HEK293 (cell line): ENCODE results near the gene MOCS3.
A peak's percentile ranks its signal among the peaks of the same experiment; 100 is the strongest.

Experiments
- CTCF ChIA-PET: fragments of 350-600 bp; formaldehyde crosslinking; extraction: SDS; loops from one replicate; lab custom pipeline; 2021; ENCODE audit warnings: antibody characterized with exemption; lab: Yijun Ruan, JAX
- POLR2A ChIA-PET: fragments of 300-600 bp; formaldehyde crosslinking; extraction: SDS; loops from one replicate; lab custom pipeline; 2020; ENCODE audit warnings: antibody characterized with exemption, inconsistent platforms; lab: Yijun Ruan, JAX
- H3K27ac ChIP-seq: fragments of 200-500 bp; sonication (Bioruptor generic); 2 replicates; pipeline ENCODE4 v1.5.1; 2014; ENCODE audit warnings: low read depth, low read length, control low read depth, inconsistent platforms; ENCODE audit errors: extremely low read depth
- H3K36me3 ChIP-seq, 2 experiments: fragments of 200-500 bp in 1 of 2; sonication (Bioruptor generic) in 1 of 2; 1 replicate in 1 of 2; 2 replicates in 1 of 2; pipeline ENCODE4 v1.5.1; 2014 to 2017; ENCODE audit warnings: inconsistent platforms in 2 of 2, low read length in 2 of 2; ENCODE audit not compliant: control insufficient read depth in 2 of 2, insufficient read depth in 1 of 2
- H3K4me1 ChIP-seq: fragments of 200-500 bp; sonication (Bioruptor generic); 2 replicates; pipeline ENCODE4 v1.5.1; 2014; ENCODE audit warnings: mild to moderate bottlenecking, low read length, inconsistent platforms; ENCODE audit not compliant: control insufficient read depth, insufficient read depth
- H3K4me3 ChIP-seq: 2 replicates; pipeline ENCODE4 v1.5.1; 2011; ENCODE audit warnings: low read depth, mild to moderate bottlenecking, control low read depth, low read length, moderate library complexity
- H3K9me3 ChIP-seq: fragments of 200-500 bp; sonication (Bioruptor generic); 2 replicates; pipeline ENCODE4 v1.5.1; 2014; ENCODE audit warnings: low read depth, low read length, inconsistent platforms; ENCODE audit not compliant: control insufficient read depth, insufficient read depth
- CTCF ChIP-seq: fragments of 450-650 bp; formaldehyde crosslinking; IDR thresholded peaks from 2 replicates; pipeline ENCODE4 v1.5.1; 2016; ENCODE audit warnings: missing biosample characterization, missing genetic modification characterization
- GLIS2 ChIP-seq: fragments of 450-650 bp; formaldehyde crosslinking; IDR thresholded peaks from 2 replicates; pipeline ENCODE4 v1.5.1; 2016; ENCODE audit warnings: missing biosample characterization, missing genetic modification characterization
- INSM2 ChIP-seq: fragments of 450-650 bp; formaldehyde crosslinking; IDR thresholded peaks from 2 replicates; pipeline ENCODE4 v1.5.1; 2016; ENCODE audit warnings: missing biosample characterization, missing genetic modification characterization
- KLF9 ChIP-seq: fragments of 450-650 bp; formaldehyde crosslinking; IDR thresholded peaks from 2 replicates; pipeline ENCODE4 v1.5.1; 2016; ENCODE audit warnings: missing biosample characterization, missing genetic modification characterization, low read depth
- OSR2 ChIP-seq: fragments of 450-650 bp; formaldehyde crosslinking; IDR thresholded peaks from 2 replicates; pipeline ENCODE4 v1.5.1; 2016; ENCODE audit warnings: missing biosample characterization, missing genetic modification characterization
- PATZ1 ChIP-seq: fragments of 450-650 bp; formaldehyde crosslinking; IDR thresholded peaks from 2 replicates; pipeline ENCODE4 v1.5.1; 2016; ENCODE audit warnings: missing biosample characterization, missing genetic modification characterization
- PRDM4 ChIP-seq: fragments of 450-650 bp; formaldehyde crosslinking; IDR thresholded peaks from 2 replicates; pipeline ENCODE4 v1.5.1; 2017; ENCODE audit warnings: missing biosample characterization, missing genetic modification characterization
- PRDM6 ChIP-seq: fragments of 450-650 bp; formaldehyde crosslinking; IDR thresholded peaks from 2 replicates; pipeline ENCODE4 v1.5.1; 2017; ENCODE audit warnings: missing biosample characterization, missing genetic modification characterization
- SCRT2 ChIP-seq: fragments of 450-650 bp; formaldehyde crosslinking; IDR thresholded peaks from 2 replicates; pipeline ENCODE4 v1.5.1; 2016; ENCODE audit warnings: missing biosample characterization, missing genetic modification characterization
- SP2 ChIP-seq: fragments of 450-650 bp; formaldehyde crosslinking; IDR thresholded peaks from 2 replicates; pipeline ENCODE4 v1.5.1; 2016; ENCODE audit warnings: missing biosample characterization, missing genetic modification characterization
- SP3 ChIP-seq: fragments of 450-650 bp; formaldehyde crosslinking; IDR thresholded peaks from 2 replicates; pipeline ENCODE4 v1.5.1; 2016; ENCODE audit warnings: missing biosample characterization, missing genetic modification characterization
- ZBTB7A ChIP-seq: fragments of 450-650 bp; formaldehyde crosslinking; IDR thresholded peaks from 2 replicates; pipeline ENCODE4 v1.5.1; 2016; ENCODE audit warnings: low read depth, missing biosample characterization, missing genetic modification characterization
- ZEB2 ChIP-seq: fragments of 450-650 bp; formaldehyde crosslinking; IDR thresholded peaks from 2 replicates; pipeline ENCODE4 v1.5.1; 2016; ENCODE audit warnings: missing biosample characterization, missing genetic modification characterization
- ZNF148 ChIP-seq: fragments of 450-650 bp; formaldehyde crosslinking; IDR thresholded peaks from 2 replicates; pipeline ENCODE4 v1.5.0; 2017; ENCODE audit warnings: missing biosample characterization, missing genetic modification characterization, borderline replicate concordance
- ZNF175 ChIP-seq: fragments of 450-650 bp; formaldehyde crosslinking; IDR thresholded peaks from 2 replicates; pipeline ENCODE4 v1.5.1; 2016; ENCODE audit warnings: missing biosample characterization, missing genetic modification characterization
- ZNF184 ChIP-seq: fragments of 450-650 bp; IDR thresholded peaks from 2 replicates; pipeline ENCODE4 v1.5.1; 2018; ENCODE audit warnings: missing biosample characterization, mild to moderate bottlenecking, missing genetic modification characterization
- ZNF24 ChIP-seq: fragments of 450-650 bp; formaldehyde crosslinking; IDR thresholded peaks from 2 replicates; pipeline ENCODE4 v1.5.1; 2016; ENCODE audit warnings: missing biosample characterization, missing genetic modification characterization
- ZNF624 ChIP-seq: fragments of 450-650 bp; formaldehyde crosslinking; IDR thresholded peaks from 2 replicates; pipeline ENCODE4 v1.5.1; 2017; ENCODE audit warnings: missing biosample characterization, missing genetic modification characterization
- ZNF837 ChIP-seq: fragments of 450-650 bp; formaldehyde crosslinking; IDR thresholded peaks from 2 replicates; pipeline ENCODE4 v1.5.1; 2016; ENCODE audit warnings: missing biosample characterization, missing genetic modification characterization
- ZNF843 ChIP-seq: fragments of 450-650 bp; formaldehyde crosslinking; IDR thresholded peaks from 2 replicates; pipeline ENCODE4 v1.5.1; 2016; ENCODE audit warnings: missing biosample characterization, missing genetic modification characterization

MOCS3 gene

GRCh38 chr20:50913690-50914375 is 44.8 kb upstream of the MOCS3 start (continued):
- TF ChIP-seq INSM2 (tag by site-specific recombination) (no peak), ZNF837 (tag by site-specific recombination) (no peak), ZNF184 (peak; percentile 16; the same call in 1 of the 2 replicates), SP2 (tag by site-specific recombination) (0 out of 2 replicates have a peak, but pooled peaks have one; percentile 25), ZNF624 (tag by site-specific recombination) (no peak), SCRT2 (no peak), ZNF148 (tag by site-specific recombination) (no peak), SP3 (tag by site-specific recombination) (peak; percentile 13; the same call in 1 of the 2 replicates), ZBTB7A (no peak), PATZ1 (tag by site-specific recombination) (no peak)

- Histone ChIP-seq H3K9me3 (no peaks in the 10 kb centered on the region), H3K4me1 (peaks cover 44% of the 10 kb centered on the region), H3K36me3 (peaks cover 5 to 58% of the 10 kb centered on the region in 2 experiments), H3K4me3 (no peak overlapping the region), H3K27ac (no peak overlapping the region)
- TF ChIP-seq PRDM6 (tag by site-specific recombination), result peak; percentile 28; the same call in 1 of the 2 replicates
- no peak for TF ChIP-seq ZEB2 (tag by site-specific recombination)
- ChIA-PET POLR2A (interaction anchor here (0.6 to 1.6 kb wide), 2 partner anchors 16 to 28 kb away, joined by 3 to 6 read pairs; partner anchors contain the start of gene ADNP), CTCF (interaction anchor here (0.7 to 3.0 kb wide), 4 partner anchors 13 to 121 kb away, joined by 3 to 24 read pairs (median 4); no protein-coding TSS in a partner anchor)
Observed at GRCh38 chr20:50915424-50915823, 43.2 kb upstream of the MOCS3 start.

GRCh38 chr20:50916257-50916656 is 42.4 kb upstream of the MOCS3 start:
- H3K36me3 ChIP-seq, result peaks cover 5 to 60% of the 10 kb centered on the region in 2 experiments
- TF ChIP-seq PRDM4, result no peak
- TF ChIP-seq GLIS2 (tag by site-specific recombination), result no peak
- peak; percentile 87 for TF ChIP-seq KLF9 (tag by site-specific recombination)
- TF ChIP-seq ZNF843, result no peak
- no peak for TF ChIP-seq CTCF
- peak; percentile 93; the same call in 1 of the 2 replicates for TF ChIP-seq ZNF24 (tag by site-specific recombination)
- TF ChIP-seq OSR2 (tag by site-specific recombination), result peak; percentile 57
- no peak for TF ChIP-seq ZNF175 (tag by site-specific recombination)

More at GRCh38 chr20:50916257-50916656, 42.4 kb upstream of the MOCS3 start:
- Histone ChIP-seq H3K27ac (no peak overlapping the region), H3K4me1 (peaks cover 46% of the 10 kb centered on the region), H3K4me3 (no peak overlapping the region), H3K9me3 (no peaks in the 10 kb centered on the region)
- ChIA-PET CTCF (interaction anchor here (1.0 to 3.0 kb wide), 4 partner anchors 13 to 122 kb away, joined by 3 to 24 read pairs (median 4); partner anchors contain the start of gene ADNP), POLR2A (interaction anchor here (1.1 kb wide), 2 partner anchors 15 to 98 kb away, joined by 5 read pairs; partner anchors contain the start of gene ADNP)
